ENCODE measurements around the gene THADA. TPM values are rescaled to one million over a fixed set of nuclear protein-coding genes. Genes with fewer than 3 reads are reported as not detected.

The THADA gene
- total RNA-seq, 1 donor from 2014 or later = 32.6 TPM

GRCh38 chr2:43238813-43239212, 357.0 kb downstream of the THADA start:
- FAIRE-seq (no peak), DNase-seq (ENCODE audit: low spot score in 2 of 2) (no peak)

- FAIRE-seq (no peak), DNase-seq (ENCODE audit: low spot score in 2 of 2) (no peak)
Measured at GRCh38 chr2:43238176-43238575, 357.7 kb downstream of the THADA start.

- FAIRE-seq (no peak), DNase-seq (ENCODE audit: low spot score in 2 of 2) (no peak)
Measured at GRCh38 chr2:43233218-43234212, 362.3 kb downstream of the THADA start.

- no peak for DNase-seq (ENCODE audit: low spot score in 2 of 2)
- FAIRE-seq = no peak
Measured at GRCh38 chr2:43230951-43231827, 364.6 kb downstream of the THADA start.

GRCh38 chr2:43230351-43230885, 365.4 kb downstream of the THADA start:
- no peak for DNase-seq (ENCODE audit: low spot score in 2 of 2)
- no peak for FAIRE-seq

GRCh38 chr2:43228756-43229659, 366.8 kb downstream of the THADA start:
- DNase-seq (ENCODE audit: low spot score in 2 of 2) (no peak), FAIRE-seq (no peak)

GRCh38 chr2:43228321-43228751, 367.5 kb downstream of the THADA start:
- no peak for DNase-seq (ENCODE audit: low spot score in 2 of 2)
- no peak for FAIRE-seq

- DNase-seq (ENCODE audit: low spot score in 2 of 2) (peak in 1 of 2 donors; percentile 64), FAIRE-seq (no peak)
Measured at GRCh38 chr2:43227830-43228281, 368.0 kb downstream of the THADA start.

- DNase-seq (ENCODE audit: low spot score in 2 of 2) (peak; percentile 80 to 87), FAIRE-seq (no peak)
Measured at GRCh38 chr2:43226955-43227829, 368.6 kb downstream of the THADA start.

GRCh38 chr2:43226558-43226954, 369.3 kb downstream of the THADA start, which contains the start of gene ZFP36L2:
Gene ZFP36L2, minus strand, starts transcription at chr2:43226606. Its CDS starts 291 bp downstream, at chr2:43226315.
- peak; percentile 98 to 99 for DNase-seq (ENCODE audit: low spot score in 2 of 2)
- FAIRE-seq = no peak

GRCh38 chr2:43225788-43226557, 369.9 kb downstream of the THADA start:
- FAIRE-seq (no peak), DNase-seq (ENCODE audit: low spot score in 2 of 2) (peak; percentile 54 to 72)

- DNase-seq (ENCODE audit: low spot score in 2 of 2) (no peak), FAIRE-seq (no peak)
Measured at GRCh38 chr2:43225093-43225787, 370.6 kb downstream of the THADA start.

GRCh38 chr2:43224571-43225092, 371.2 kb downstream of the THADA start:
- no peak for FAIRE-seq

GRCh38 chr2:43224131-43224570, 371.7 kb downstream of the THADA start:
- DNase-seq (ENCODE audit: low spot score in 2 of 2) = no peak
- no peak for FAIRE-seq

More at GRCh38 chr2:43224571-43225092, 371.2 kb downstream of the THADA start:
- DNase-seq (ENCODE audit: low spot score in 2 of 2) = no peak

- DNase-seq (ENCODE audit: low spot score in 2 of 2) (no peak), FAIRE-seq (no peak)
Measured at GRCh38 chr2:43223521-43224001, 372.3 kb downstream of the THADA start.

GRCh38 chr2:43222475-43223309, 373.1 kb downstream of the THADA start:
- no peak for FAIRE-seq
- DNase-seq (ENCODE audit: low spot score in 2 of 2) = no peak
